HL-60 (cell line): ENCODE data around the gene FRMD3.

Experiments
- CTCF ChIP-seq: IDR thresholded peaks from one replicate; pipeline ENCODE4 v1.5.1; 2011; ENCODE audit warnings: low read length, control low read depth, inconsistent platforms; ENCODE audit not compliant: insufficient read depth
- GABPA ChIP-seq: IDR thresholded peaks from 2 replicates; pipeline ENCODE4 v1.6.1; 2012; ENCODE audit warnings: low read depth
- POLR2AphosphoS5 ChIP-seq: IDR thresholded peaks from 2 replicates; pipeline ENCODE4 v1.6.1; 2012; ENCODE audit warnings: low read depth
- REST ChIP-seq: IDR thresholded peaks from 2 replicates; pipeline ENCODE4 v1.6.1; 2012; ENCODE audit warnings: low read depth; ENCODE audit not compliant: insufficient replicate concordance

GRCh38 chr9:83231039-83231438 lies 307.2 kb downstream of the FRMD3 start:
- TF ChIP-seq CTCF (peak; percentile 53), POLR2AphosphoS5 (no peak), GABPA (no peak), REST (no peak)
